H1 (cell line): Measurements from ENCODE around the gene CTIF. TPM values are rescaled to one million over a fixed set of nuclear protein-coding genes. Genes with fewer than 3 reads are reported as not detected.

ENCODE experiments used
- BACH1 ChIP-seq: IDR thresholded peaks from 2 replicates; pipeline ENCODE4 v1.6.1; 2012; ENCODE audit warnings: low read length, improper control_type of control experiment
- BCL11A ChIP-seq, 2 experiments: IDR thresholded peaks; one replicate each; pipeline ENCODE4 v1.6.1; 2011; ENCODE audit warnings: low read depth in 2 of 2, low read length in 2 of 2, mild to moderate bottlenecking in 2 of 2
- CHD2 ChIP-seq: IDR thresholded peaks from 2 replicates; pipeline ENCODE4 v1.6.1; 2012; ENCODE audit warnings: low read length, improper control_type of control experiment
- GTF2F1 ChIP-seq: IDR thresholded peaks from 2 replicates; pipeline ENCODE4 v1.6.1; 2012; ENCODE audit warnings: low read depth, low read length, improper control_type of control experiment, borderline replicate concordance
- JUN ChIP-seq: IDR thresholded peaks from 2 replicates; pipeline ENCODE4 v1.6.1; 2011; ENCODE audit warnings: low read depth, mild to moderate bottlenecking, improper control_type of control experiment, low read length
- JUND ChIP-seq: IDR thresholded peaks from 2 replicates; pipeline ENCODE4 v1.6.1; 2011; ENCODE audit warnings: mild to moderate bottlenecking, improper control_type of control experiment, low read length
- KDM4A ChIP-seq: IDR thresholded peaks from one replicate; pipeline ENCODE4 v1.7.1; 2012; ENCODE audit warnings: low read depth, mild to moderate bottlenecking, moderate library complexity, low read length, inconsistent platforms; ENCODE audit not compliant: severe bottlenecking
- MAFK ChIP-seq: IDR thresholded peaks from 2 replicates; pipeline ENCODE4 v1.6.1; 2012; ENCODE audit warnings: low read depth, mild to moderate bottlenecking, improper control_type of control experiment, low read length
- PHF8 ChIP-seq: fragments of 200-600 bp; sonication (generic); conservative IDR thresholded peaks from 2 replicates; pipeline ENCODE4 v1.7.1; 2012; ENCODE audit warnings: low read depth, mild to moderate bottlenecking, inconsistent platforms, low read length, moderate library complexity
- POU5F1 ChIP-seq: IDR thresholded peaks from 2 replicates; pipeline ENCODE4 v1.6.1; 2011; ENCODE audit warnings: low read depth, mild to moderate bottlenecking, low read length, moderate library complexity
- RAD21 ChIP-seq, 2 experiments: IDR thresholded peaks in 1 of 2; conservative IDR thresholded peaks in 1 of 2; 2 replicates each; pipeline ENCODE4 v1.6.1; 2011; ENCODE audit warnings: low read depth in 2 of 2, low read length in 2 of 2, improper control_type of control experiment in 1 of 2, inconsistent platforms in 1 of 2, mild to moderate bottlenecking in 1 of 2, moderate library complexity in 1 of 2
- RBBP5 ChIP-seq: IDR thresholded peaks from 2 replicates; pipeline ENCODE4 v1.7.1; 2012; ENCODE audit warnings: low read depth, mild to moderate bottlenecking, inconsistent platforms, low read length, moderate library complexity, borderline replicate concordance
- RFX5 ChIP-seq: IDR thresholded peaks from 2 replicates; pipeline ENCODE4 v1.6.1; 2011; ENCODE audit warnings: low read depth, low read length, improper control_type of control experiment, borderline replicate concordance
- SAP30 ChIP-seq: fragments of 300-600 bp; sonication (generic); IDR thresholded peaks from 2 replicates; pipeline ENCODE4 v1.7.1; 2012; ENCODE audit warnings: low read length, moderate library complexity, mild to moderate bottlenecking, inconsistent platforms; ENCODE audit not compliant: insufficient read depth, insufficient replicate concordance
- SIN3A ChIP-seq, 2 experiments: IDR thresholded peaks in 1 of 2; conservative IDR thresholded peaks in 1 of 2; 2 replicates each; pipeline ENCODE4 v1.6.1; 2011 to 2012; ENCODE audit warnings: low read length in 2 of 2, improper control_type of control experiment in 1 of 2, low read depth in 1 of 2, mild to moderate bottlenecking in 1 of 2
- SP1 ChIP-seq: IDR thresholded peaks from 2 replicates; pipeline ENCODE4 v1.6.1; 2011; ENCODE audit warnings: low read depth, low read length
- TAF1 ChIP-seq: IDR thresholded peaks from 2 replicates; pipeline ENCODE4 v1.6.1; 2011; ENCODE audit warnings: mild to moderate bottlenecking, low read depth, low read length
- TBP ChIP-seq: IDR thresholded peaks from 2 replicates; pipeline ENCODE4 v1.6.1; 2011; ENCODE audit warnings: low read depth, low read length, improper control_type of control experiment
- YY1 ChIP-seq: IDR thresholded peaks from 2 replicates; pipeline ENCODE4 v1.6.1; 2011; ENCODE audit warnings: low read depth, mild to moderate bottlenecking, low read length
- ZNF274 ChIP-seq: IDR thresholded peaks from 2 replicates; pipeline ENCODE4 v1.7.0; 2012; ENCODE audit warnings: low read length, borderline replicate concordance; ENCODE audit errors: extremely low read depth
- polyA plus RNA-seq, 7 experiments: library from polyadenylated mRNA; depleted of rRNA in 3 of 7; stranded (reverse) in 5 of 7; unstranded in 2 of 7; fragments of >200 nt in 5 of 7; fragments of 200-250 nt in 2 of 7; gene quantifications; 1 replicate in 5 of 7; 2 replicates in 1 of 7; 4 replicates in 1 of 7; pipeline versions ENCODE4 v1.2.1 to v1.2.3, GENCODE V29; 2011 to 2013; ENCODE audit warnings: missing spikeins in 2 of 7, mixed read lengths in 2 of 7
- total RNA-seq: library from RNA; stranded (reverse); fragmentation: NEBNext Ultra II Directional; extraction: Animal tissue kit (Norgen Biotek cat#: 25700); gene quantifications from 2 replicates; pipeline ENCODE4 v1.2.1, GENCODE V29; 2021
- TF ChIP-seq, protein P1 (sequence below): IDR thresholded peaks from 2 replicates; pipeline ENCODE4 v1.6.1; 2012; ENCODE audit warnings: inconsistent platforms
- TF ChIP-seq, protein P2 (sequence below): IDR thresholded peaks from 2 replicates; pipeline ENCODE4 v1.6.1; 2012; ENCODE audit warnings: inconsistent platforms

CTIF gene
- total and polyA plus RNA-seq, 2 of the 8 experiments (the other 6 are each of a cell fraction or from before 2014, with no cell fraction given) = 9.0 to 17.8 TPM

DNA sequence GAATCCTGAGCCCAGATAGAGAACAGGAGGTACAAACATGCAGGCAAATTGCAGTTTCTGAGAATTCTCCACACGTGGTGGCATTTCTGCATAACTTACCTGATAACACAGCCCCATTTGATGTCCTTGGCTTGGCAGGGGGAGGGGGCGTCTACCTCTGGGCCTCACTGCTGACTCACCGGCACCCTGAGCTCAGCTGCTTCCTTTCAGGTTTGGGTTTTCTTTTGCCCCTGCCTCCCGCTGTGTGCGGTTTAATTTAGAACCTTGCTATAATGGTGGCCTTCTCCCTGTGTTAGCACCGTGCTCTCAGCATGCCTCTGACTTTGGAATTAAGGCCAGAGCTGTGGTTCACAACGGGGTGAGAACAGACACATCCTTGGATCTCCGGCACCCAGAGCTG, 4.4 kb downstream of the CTIF start (continued):
- TF ChIP-seq JUN = peak; percentile 53; the same call in 1 of the 2 replicates
- TF ChIP-seq KDM4A = peak; percentile 16
- TF ChIP-seq ZNF274 = no peak
- no peak for TF ChIP-seq TBP
- TF ChIP-seq, protein P1, sequence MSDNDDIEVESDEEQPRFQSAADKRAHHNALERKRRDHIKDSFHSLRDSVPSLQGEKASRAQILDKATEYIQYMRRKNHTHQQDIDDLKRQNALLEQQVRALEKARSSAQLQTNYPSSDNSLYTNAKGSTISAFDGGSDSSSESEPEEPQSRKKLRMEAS = peak; percentile 39; the same call in 1 of the 2 replicates
- no peak for TF ChIP-seq POU5F1
- TF ChIP-seq BACH1 = peak; percentile 88
- TF ChIP-seq YY1 = peak; percentile 63; the same call in 1 of the 2 replicates
- TF ChIP-seq SIN3A (conservative IDR thresholded peaks at IDR 0.05 in 1 of 2, IDR thresholded peaks at IDR 0.05 in 1 of 2; ENCODE audit: low read depth in 1 of 2, low read length in 2 of 2) = 0 out of 4 replicates have a peak, but pooled peaks of 1 of the 2 experiments have one; percentile 67
- no peak for TF ChIP-seq CHD2
- TF ChIP-seq SAP30 = peak; percentile 41
- TF ChIP-seq RBBP5 = peak; percentile 8; the same call in 1 of the 2 replicates
- peak; percentile 68; the same call in 1 of the 2 replicates for TF ChIP-seq MAFK
- peak; percentile 81 for TF ChIP-seq JUND
- no peak for TF ChIP-seq BCL11A (IDR thresholded peaks at IDR 0.05; ENCODE audit: low read depth in 2 of 2, low read length in 2 of 2)
- TF ChIP-seq RAD21 (IDR thresholded peaks at IDR 0.05 in 1 of 2, conservative IDR thresholded peaks at IDR 0.05 in 1 of 2; ENCODE audit: low read depth in 2 of 2, low read length in 2 of 2) = no peak
- TF ChIP-seq RFX5 = no peak
- TF ChIP-seq, protein P2, sequence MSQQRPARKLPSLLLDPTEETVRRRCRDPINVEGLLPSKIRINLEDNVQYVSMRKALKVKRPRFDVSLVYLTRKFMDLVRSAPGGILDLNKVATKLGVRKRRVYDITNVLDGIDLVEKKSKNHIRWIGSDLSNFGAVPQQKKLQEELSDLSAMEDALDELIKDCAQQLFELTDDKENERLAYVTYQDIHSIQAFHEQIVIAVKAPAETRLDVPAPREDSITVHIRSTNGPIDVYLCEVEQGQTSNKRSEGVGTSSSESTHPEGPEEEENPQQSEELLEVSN = 0 out of 2 replicates have a peak, but pooled peaks have one; percentile 18
- no peak for TF ChIP-seq GTF2F1
- 0 out of 2 replicates have a peak, but pooled peaks have one; percentile 20 for TF ChIP-seq SP1
- no peak for TF ChIP-seq PHF8
- 0 out of 2 replicates have a peak, but pooled peaks have one; percentile 29 for TF ChIP-seq TAF1
